ENCODE measurements around the gene ADAMTS2. TPM values are rescaled to one million over a fixed set of nuclear protein-coding genes. Genes with fewer than 3 reads are reported as not detected.

ADAMTS2 gene
- total and polyA plus RNA-seq, 2 of the 8 experiments (the other 6 are each of a cell fraction or from before 2014, with no cell fraction given) = 6.6 to 7.3 TPM

DNA sequence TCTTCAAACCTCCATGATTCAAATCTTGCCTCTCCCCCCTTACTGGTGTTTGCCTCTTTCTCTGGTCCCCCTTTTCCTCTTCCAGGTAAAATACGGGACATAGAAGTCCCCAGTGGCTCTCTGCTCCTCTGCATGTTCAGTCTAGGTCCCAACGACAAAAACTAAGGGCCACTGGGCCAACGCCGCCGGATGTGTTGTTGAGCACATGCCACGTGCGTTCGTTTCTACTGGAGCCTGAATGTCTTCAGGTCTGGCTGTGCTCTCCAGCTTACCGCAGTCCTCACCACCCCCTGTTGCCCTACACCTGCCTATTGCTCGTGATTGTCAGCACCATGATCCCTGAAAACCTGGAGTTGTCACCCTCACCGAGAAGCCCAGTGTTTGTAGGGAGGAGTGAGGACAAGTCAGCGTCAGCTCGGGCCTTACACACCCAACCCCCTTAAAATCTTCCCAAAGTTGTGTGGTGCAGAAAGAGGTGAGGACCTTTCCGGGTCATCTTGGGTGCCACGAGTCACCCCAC, 2.8 kb upstream of the ADAMTS2 start:
- Histone ChIP-seq H2AFZ (ENCODE audit: low read length) (no peak overlapping the region), H3K56ac (replicated peaks; ENCODE audit: insufficient read length, low read depth, low read length) (no peak overlapping the region), H3K79me1 (ENCODE audit: low read depth, low read length) (no peaks in the 10 kb centered on the region), H3K36me3 (ENCODE audit: control insufficient read depth in 2 of 4, insufficient read depth in 4 of 4, low read length in 3 of 4) (no peaks in the 10 kb centered on the region), H3K4me2 (ENCODE audit: insufficient read depth in 1 of 2, low read depth in 2 of 2, low read length in 2 of 2) (no peak overlapping the region), H4K8ac (ENCODE audit: extremely low read depth, insufficient read depth, low read length) (no peak overlapping the region), H3K4me1 (replicated peaks in 1 of 4; ENCODE audit: control insufficient read depth in 3 of 4, insufficient read depth in 4 of 4, low read length in 3 of 4) (peaks cover 2 to 14% (median 8%) of the 10 kb centered on the region in 4 experiments), H3K4ac (replicated peaks; ENCODE audit: insufficient read length, low read depth, low read length) (no peak overlapping the region), H3K23ac (ENCODE audit: insufficient read length) (no peak overlapping the region), H2BK5ac (ENCODE audit: low read depth, low read length) (no peak overlapping the region), H3K79me2 (ENCODE audit: control insufficient read depth in 1 of 2, insufficient read depth in 2 of 2, low read length in 2 of 2) (no peaks in the 10 kb centered on the region), H3K27me3 (replicated peaks in 1 of 4; ENCODE audit: control insufficient read depth in 3 of 4, extremely low read depth in 1 of 4, insufficient read depth in 3 of 4, low read length in 3 of 4) (peaks cover 11 to 42% (median 32%) of the 10 kb centered on the region in 4 experiments), H3K4me3 (ENCODE audit: extremely low read depth in 1 of 4, insufficient read depth in 2 of 4, low read depth in 3 of 4, low read length in 4 of 4) (no peak overlapping the region), H3K27ac (ENCODE audit: low read depth, low read length) (no peak overlapping the region), H2BK120ac (replicated peaks; ENCODE audit: low read depth, low read length) (no peak overlapping the region), H2BK20ac (ENCODE audit: low read length) (no peak overlapping the region), H4K5ac (ENCODE audit: insufficient read length, low read depth, low read length) (no peak overlapping the region), H4K91ac (replicated peaks; ENCODE audit: insufficient read length, low read length) (no peak overlapping the region), H2AK5ac (ENCODE audit: low read depth, low read length) (no peak overlapping the region), H2BK15ac (ENCODE audit: low read length) (no peak overlapping the region), H3K14ac (ENCODE audit: insufficient read length) (no peak overlapping the region), H3K18ac (ENCODE audit: extremely low read depth, low read length) (no peak overlapping the region), H2BK12ac (ENCODE audit: low read depth, low read length) (no peak overlapping the region), H3K23me2 (ENCODE audit: low read depth, low read length) (peaks cover 21% of the 10 kb centered on the region), H3K9ac (replicated peaks in 1 of 4; ENCODE audit: extremely low read depth in 1 of 4, low read depth in 3 of 4, low read length in 3 of 4) (no peak overlapping the region; a peak in 1 of 7 replicates), H3K9me3 (ENCODE audit: insufficient read depth in 2 of 2, low read depth in 1 of 2, low read length in 1 of 2) (no peaks in the 10 kb centered on the region), H4K20me1 (replicated peaks in 1 of 2; ENCODE audit: control insufficient read depth in 1 of 2, insufficient read depth in 2 of 2, low read length in 2 of 2) (peaks cover 0 to 2% of the 10 kb centered on the region in 2 experiments)
- no peak for FAIRE-seq
- POLR2A ChIA-PET (ENCODE audit: partially characterized antibody) = no interaction called here
- 86% methylated on average over 15 of the region's 15 CpGs; no CpG with 5 or more reads in 1 of the 2 experiments for WGBS, 2 experiments (ENCODE audit: extremely low coverage in 1 of 2, insufficient coverage in 1 of 2, insufficient read length in 1 of 2, insufficient replicate concordance in 2 of 2, low coverage in 1 of 2, low lambda C conversion rate in 2 of 2, missing lambda C conversion rate in 1 of 2)
- no peak for DNase-seq (ENCODE audit: low read depth in 1 of 2, low spot score in 2 of 2)
- CTCF ChIA-PET (ENCODE audit: partially characterized antibody) = interaction anchor here (1.8 kb wide), 1 partner anchor 145 kb away, joined by 9 read pairs; no protein-coding TSS in a partner anchor
- TF ChIP-seq PHF8 (conservative IDR thresholded peaks at IDR 0.05; ENCODE audit: low read depth, low read length) (no peak), KDM5A (IDR thresholded peaks at IDR 0.05; ENCODE audit: low read length) (no peak)
